Measurements from ENCODE around the gene MYO15A. TPM values are rescaled to one million over a fixed set of nuclear protein-coding genes. Genes with fewer than 3 reads are reported as not detected.

Gene MYO15A
- total RNA-seq, 1 experiment from 2014 or later = 0.36 TPM

DNA sequence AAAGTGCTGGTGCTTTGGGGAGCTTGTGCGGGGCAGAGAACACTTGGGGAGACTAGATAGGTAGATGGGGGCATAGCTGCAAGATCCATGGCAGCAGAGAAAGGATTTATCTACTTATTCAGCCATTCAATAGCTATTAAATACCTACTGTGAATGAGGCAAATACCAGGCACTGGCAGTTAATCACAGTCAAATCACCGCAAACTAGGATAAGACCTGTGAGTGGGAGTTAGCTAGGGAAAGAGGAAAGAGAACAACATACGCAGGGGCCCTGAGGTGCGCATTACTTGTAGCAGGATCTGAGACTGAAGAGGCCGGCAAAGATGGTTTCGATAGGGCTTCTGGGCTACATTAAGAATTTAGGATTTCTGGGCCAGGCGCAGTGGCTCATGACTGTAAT, 71.2 kb downstream of the MYO15A start:
- H3K36me3 ChIP-seq (ENCODE audit: control insufficient read depth, insufficient read depth, low read length) = no peaks in the 10 kb centered on the region
- ChIA-PET CTCF (no interaction called here), POLR2A (no interaction called here)
- no peak for ATAC-seq
- no peak for DNase-seq (ENCODE audit: low read depth, low spot score)
- TF ChIP-seq, protein P1, sequence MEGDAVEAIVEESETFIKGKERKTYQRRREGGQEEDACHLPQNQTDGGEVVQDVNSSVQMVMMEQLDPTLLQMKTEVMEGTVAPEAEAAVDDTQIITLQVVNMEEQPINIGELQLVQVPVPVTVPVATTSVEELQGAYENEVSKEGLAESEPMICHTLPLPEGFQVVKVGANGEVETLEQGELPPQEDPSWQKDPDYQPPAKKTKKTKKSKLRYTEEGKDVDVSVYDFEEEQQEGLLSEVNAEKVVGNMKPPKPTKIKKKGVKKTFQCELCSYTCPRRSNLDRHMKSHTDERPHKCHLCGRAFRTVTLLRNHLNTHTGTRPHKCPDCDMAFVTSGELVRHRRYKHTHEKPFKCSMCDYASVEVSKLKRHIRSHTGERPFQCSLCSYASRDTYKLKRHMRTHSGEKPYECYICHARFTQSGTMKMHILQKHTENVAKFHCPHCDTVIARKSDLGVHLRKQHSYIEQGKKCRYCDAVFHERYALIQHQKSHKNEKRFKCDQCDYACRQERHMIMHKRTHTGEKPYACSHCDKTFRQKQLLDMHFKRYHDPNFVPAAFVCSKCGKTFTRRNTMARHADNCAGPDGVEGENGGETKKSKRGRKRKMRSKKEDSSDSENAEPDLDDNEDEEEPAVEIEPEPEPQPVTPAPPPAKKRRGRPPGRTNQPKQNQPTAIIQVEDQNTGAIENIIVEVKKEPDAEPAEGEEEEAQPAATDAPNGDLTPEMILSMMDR (IDR thresholded peaks at IDR 0.05) = no peak
- TF ChIP-seq, protein P2, sequence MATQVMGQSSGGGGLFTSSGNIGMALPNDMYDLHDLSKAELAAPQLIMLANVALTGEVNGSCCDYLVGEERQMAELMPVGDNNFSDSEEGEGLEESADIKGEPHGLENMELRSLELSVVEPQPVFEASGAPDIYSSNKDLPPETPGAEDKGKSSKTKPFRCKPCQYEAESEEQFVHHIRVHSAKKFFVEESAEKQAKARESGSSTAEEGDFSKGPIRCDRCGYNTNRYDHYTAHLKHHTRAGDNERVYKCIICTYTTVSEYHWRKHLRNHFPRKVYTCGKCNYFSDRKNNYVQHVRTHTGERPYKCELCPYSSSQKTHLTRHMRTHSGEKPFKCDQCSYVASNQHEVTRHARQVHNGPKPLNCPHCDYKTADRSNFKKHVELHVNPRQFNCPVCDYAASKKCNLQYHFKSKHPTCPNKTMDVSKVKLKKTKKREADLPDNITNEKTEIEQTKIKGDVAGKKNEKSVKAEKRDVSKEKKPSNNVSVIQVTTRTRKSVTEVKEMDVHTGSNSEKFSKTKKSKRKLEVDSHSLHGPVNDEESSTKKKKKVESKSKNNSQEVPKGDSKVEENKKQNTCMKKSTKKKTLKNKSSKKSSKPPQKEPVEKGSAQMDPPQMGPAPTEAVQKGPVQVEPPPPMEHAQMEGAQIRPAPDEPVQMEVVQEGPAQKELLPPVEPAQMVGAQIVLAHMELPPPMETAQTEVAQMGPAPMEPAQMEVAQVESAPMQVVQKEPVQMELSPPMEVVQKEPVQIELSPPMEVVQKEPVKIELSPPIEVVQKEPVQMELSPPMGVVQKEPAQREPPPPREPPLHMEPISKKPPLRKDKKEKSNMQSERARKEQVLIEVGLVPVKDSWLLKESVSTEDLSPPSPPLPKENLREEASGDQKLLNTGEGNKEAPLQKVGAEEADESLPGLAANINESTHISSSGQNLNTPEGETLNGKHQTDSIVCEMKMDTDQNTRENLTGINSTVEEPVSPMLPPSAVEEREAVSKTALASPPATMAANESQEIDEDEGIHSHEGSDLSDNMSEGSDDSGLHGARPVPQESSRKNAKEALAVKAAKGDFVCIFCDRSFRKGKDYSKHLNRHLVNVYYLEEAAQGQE (IDR thresholded peaks at IDR 0.05; ENCODE audit: insufficient read depth in 1 of 2, low read depth in 2 of 2, low read length in 1 of 2) = no peak
- TF ChIP-seq SIN3A (IDR thresholded peaks at IDR 0.05; ENCODE audit: borderline replicate concordance, insufficient read depth, low read depth, low read length) = no peak
- TF ChIP-seq POLR2AphosphoS5 (IDR thresholded peaks at IDR 0.05; ENCODE audit: low read depth, low read length) = no peak
- no peak overlapping the region for H3K4me3 ChIP-seq (ENCODE audit: low read depth in 2 of 2, low read length in 2 of 2)
- no peak overlapping the region for H3K27ac ChIP-seq (ENCODE audit: low read length)
- no peaks in the 10 kb centered on the region for H3K27me3 ChIP-seq (ENCODE audit: control insufficient read depth, insufficient read depth, low read length)
- in situ Hi-C loops (cut with HindIII; ENCODE audit: low pct_unique_long_range_greater_than_20kb, low sequenced_read_pairs) (no loop called here), intact Hi-C loops (cut with micrococcal nuclease; ENCODE audit: unreplicated experiment) (no loop called here)
- no peaks in the 10 kb centered on the region for H3K9me3 ChIP-seq (ENCODE audit: control insufficient read depth, insufficient read depth, low read depth, low read length)
- peaks cover 13% of the 10 kb centered on the region for H3K4me1 ChIP-seq (ENCODE audit: control insufficient read depth, insufficient read depth, low read length)
- no TSS peak for BruUV-seq (replicated peaks)

DNA sequence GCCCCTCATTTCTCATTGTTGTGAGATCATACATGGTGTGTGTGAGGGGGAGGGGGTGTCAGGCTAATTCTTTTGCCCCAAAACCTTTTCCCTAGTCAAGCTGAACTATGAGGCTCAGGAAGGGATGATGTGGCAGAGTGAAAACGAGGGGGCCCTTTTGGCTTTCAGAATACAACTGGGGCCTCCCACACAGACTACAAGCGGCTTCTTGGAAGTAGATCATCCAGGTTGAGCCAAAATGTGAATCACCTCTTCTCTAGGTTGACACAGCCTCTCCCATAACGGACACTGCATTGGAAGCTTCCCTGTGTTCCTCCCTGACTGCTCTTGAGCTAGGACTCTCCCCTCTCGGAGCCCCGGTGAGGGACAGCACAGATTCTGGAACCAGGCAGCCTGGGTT, 72.8 kb downstream of the MYO15A start:
- H3K27me3 ChIP-seq (ENCODE audit: control insufficient read depth, insufficient read depth, low read length) = no peaks in the 10 kb centered on the region
- no peaks in the 10 kb centered on the region for H3K9me3 ChIP-seq (ENCODE audit: control insufficient read depth, insufficient read depth, low read depth, low read length)
- ChIA-PET CTCF (no interaction called here), POLR2A (no interaction called here)
- ATAC-seq (no peak), DNase-seq (ENCODE audit: low read depth, low spot score) (no peak)
- in situ Hi-C loops (cut with HindIII; ENCODE audit: low pct_unique_long_range_greater_than_20kb, low sequenced_read_pairs) = no loop called here
- H3K4me3 ChIP-seq (ENCODE audit: low read depth in 2 of 2, low read length in 2 of 2) = no peak overlapping the region
- no TSS peak for BruUV-seq (replicated peaks)
- peak overlapping the region; percentile 86; the same call in 1 of the 2 replicates for H3K27ac ChIP-seq (ENCODE audit: low read length)
- no peak for TF ChIP-seq SIN3A (IDR thresholded peaks at IDR 0.05; ENCODE audit: borderline replicate concordance, insufficient read depth, low read depth, low read length)
- TF ChIP-seq, protein P2 (IDR thresholded peaks at IDR 0.05; ENCODE audit: insufficient read depth in 1 of 2, low read depth in 2 of 2, low read length in 1 of 2) = no peak
- no peak for TF ChIP-seq TCF7L2 (IDR thresholded peaks at IDR 0.05; ENCODE audit: low read depth, low read length)
- no peak for TF ChIP-seq POLR2AphosphoS5 (IDR thresholded peaks at IDR 0.05; ENCODE audit: low read depth, low read length)
- TF ChIP-seq, protein P1 (IDR thresholded peaks at IDR 0.05) = no peak
- peaks cover 13% of the 10 kb centered on the region for H3K4me1 ChIP-seq (ENCODE audit: control insufficient read depth, insufficient read depth, low read length)
- intact Hi-C loops (cut with micrococcal nuclease; ENCODE audit: unreplicated experiment) = no loop called here
- no peaks in the 10 kb centered on the region for H3K36me3 ChIP-seq (ENCODE audit: control insufficient read depth, insufficient read depth, low read length)

Data from Panc1 (cell line).